Measurements from ENCODE around the gene KCTD5. TPM values are rescaled to one million over a fixed set of nuclear protein-coding genes. Genes with fewer than 3 reads are reported as not detected.
"Not testable (repeated sequence)": the region's sequence is repeated elsewhere in the genome, so short reads cannot be mapped to it uniquely, and the experiment has no call there.

The KCTD5 gene
- total RNA-seq, 1 experiment from 2014 or later = 27.8 TPM

GRCh38 chr16:2696601-2697250 is 14.4 kb downstream of the KCTD5 start:
- H3K36me3 Mint-ChIP-seq; DNase-seq (ENCODE audit: low spot score); CTCF ChIA-PET; H3K27me3 Mint-ChIP-seq (ENCODE audit: low read depth); H3K27ac Mint-ChIP-seq; H3K4me1 Mint-ChIP-seq; H3K4me3 Mint-ChIP-seq; H3K9me3 Mint-ChIP-seq; POLR2A ChIA-PET; ATAC-seq: not testable (repeated sequence)

GRCh38 chr16:2697401-2697948 is 15.2 kb downstream of the KCTD5 start:
- Mint-ChIP-seq H3K4me1 (peaks cover 5% of the 10 kb centered on the region; the same call in 1 of the 2 replicates), H3K27ac (no peak overlapping the region), H3K9me3 (no peaks in the 10 kb centered on the region), H3K36me3 (no peaks in the 10 kb centered on the region; the same call in 1 of the 2 replicates), H3K27me3 (ENCODE audit: low read depth) (no peaks in the 10 kb centered on the region), H3K4me3 (no peak overlapping the region)
- ATAC-seq (no peak), DNase-seq (ENCODE audit: low spot score) (no peak)
- ChIA-PET CTCF (no interaction called here), POLR2A (no interaction called here)
- TF ChIP-seq RORB (CRISPR knock-in tag; IDR thresholded peaks at IDR 0.05) (no peak), ATF2 (CRISPR knock-in tag; IDR thresholded peaks at IDR 0.05; ENCODE audit: borderline replicate concordance, low read depth) (no peak), ZNF138 (CRISPR knock-in tag; conservative IDR thresholded peaks at IDR 0.05) (no peak), SMAD3 (CRISPR knock-in tag; IDR thresholded peaks at IDR 0.05; ENCODE audit: borderline replicate concordance) (no peak), ZBTB21 (CRISPR knock-in tag; IDR thresholded peaks at IDR 0.05; ENCODE audit: borderline replicate concordance) (no peak), CBFB (CRISPR knock-in tag; IDR thresholded peaks at IDR 0.05; ENCODE audit: low read depth) (no peak), ZNF263 (CRISPR knock-in tag; IDR thresholded peaks at IDR 0.05; ENCODE audit: low read depth) (no peak), ZMAT4 (CRISPR knock-in tag; IDR thresholded peaks at IDR 0.05) (no peak), TCF7 (CRISPR knock-in tag; IDR thresholded peaks at IDR 0.05; ENCODE audit: low read depth) (no peak), ATF3 (CRISPR knock-in tag; conservative IDR thresholded peaks at IDR 0.05) (no peak), PREB (CRISPR knock-in tag; IDR thresholded peaks at IDR 0.05; ENCODE audit: borderline replicate concordance) (no peak), AFF4 (CRISPR knock-in tag; IDR thresholded peaks at IDR 0.05; ENCODE audit: borderline replicate concordance) (no peak), AR (CRISPR knock-in tag; IDR thresholded peaks at IDR 0.05) (no peak), MAX (CRISPR knock-in tag; IDR thresholded peaks at IDR 0.05) (no peak), CTCF (IDR thresholded peaks at IDR 0.05) (no peak), MYBL2 (CRISPR knock-in tag; IDR thresholded peaks at IDR 0.05) (no peak), PRRX2 (CRISPR knock-in tag; IDR thresholded peaks at IDR 0.05) (no peak), ZBTB43 (CRISPR knock-in tag; IDR thresholded peaks at IDR 0.05) (no peak), E2F5 (CRISPR knock-in tag; IDR thresholded peaks at IDR 0.05) (no peak)
